Activated naive CD8-positive, alpha-beta T cell treated with anti-CD3 and anti-CD28 coated beads, Interleukin-2, amount 50 U/mL, for 24 hours (primary cell): ENCODE results near the gene ZMYM2.
A peak's percentile ranks its signal among the peaks of the same experiment; 100 is the strongest.

Experiments
- ATAC-seq: fragments of 150-1000 bp; cut with Tn5 transposase; one replicate; pipeline ENCODE4 v1.10.0; 2021
- DNase-seq: peaks from one replicate; pipeline ENCODE4 v3.0.0; 2021
- H3K27ac Mint-ChIP-seq: one replicate; pipeline ENCODE4 v1.8.0; 2021; ENCODE audit warnings: mild to moderate bottlenecking, mixed read lengths
- H3K27me3 Mint-ChIP-seq: one replicate; pipeline ENCODE4 v1.8.0; 2021; ENCODE audit warnings: mixed read lengths
- H3K36me3 Mint-ChIP-seq: one replicate; pipeline ENCODE4 v1.8.0; 2021; ENCODE audit warnings: low read depth, mixed read lengths
- H3K4me1 Mint-ChIP-seq: one replicate; pipeline ENCODE4 v1.8.0; 2021; ENCODE audit warnings: mixed read lengths
- H3K4me3 Mint-ChIP-seq: one replicate; pipeline ENCODE4 v1.8.0; 2021; ENCODE audit warnings: mild to moderate bottlenecking, moderate library complexity, mixed read lengths
- H3K9me3 Mint-ChIP-seq: one replicate; pipeline ENCODE4 v1.8.0; 2021; ENCODE audit warnings: mixed read lengths

ZMYM2 gene

GRCh38 chr13:20125129-20125782 lies 166.7 kb downstream of the ZMYM2 start:
- Mint-ChIP-seq H3K27me3 (peaks cover 31% of the 10 kb centered on the region), H3K27ac (no peak overlapping the region), H3K4me3 (no peak overlapping the region), H3K4me1 (peaks cover 10% of the 10 kb centered on the region), H3K36me3 (no peaks in the 10 kb centered on the region), H3K9me3 (no peaks in the 10 kb centered on the region)
- no peak for ATAC-seq
- no peak for DNase-seq

GRCh38 chr13:20125783-20126165 lies 167.2 kb downstream of the ZMYM2 start:
- H3K4me1 Mint-ChIP-seq = peaks cover 6% of the 10 kb centered on the region
- H3K27me3 Mint-ChIP-seq = peaks cover 31% of the 10 kb centered on the region
- no peak for DNase-seq
- no peaks in the 10 kb centered on the region for H3K9me3 Mint-ChIP-seq
- ATAC-seq = no peak
- no peak overlapping the region for H3K27ac Mint-ChIP-seq
- H3K36me3 Mint-ChIP-seq = no peaks in the 10 kb centered on the region
- H3K4me3 Mint-ChIP-seq = no peak overlapping the region

GRCh38 chr13:20126541-20127261 lies 168.2 kb downstream of the ZMYM2 start:
- H3K4me3 Mint-ChIP-seq = no peak overlapping the region
- H3K27ac Mint-ChIP-seq = no peak overlapping the region
- H3K27me3 Mint-ChIP-seq = peaks cover 31% of the 10 kb centered on the region
- H3K36me3 Mint-ChIP-seq = no peaks in the 10 kb centered on the region
- DNase-seq = no peak
- H3K9me3 Mint-ChIP-seq = no peaks in the 10 kb centered on the region
- no peak for ATAC-seq
- peaks cover 3% of the 10 kb centered on the region for H3K4me1 Mint-ChIP-seq

GRCh38 chr13:20127262-20127561 lies 168.7 kb downstream of the ZMYM2 start:
- Mint-ChIP-seq H3K4me3 (peak overlapping the region; percentile 52), H3K9me3 (no peaks in the 10 kb centered on the region), H3K27ac (no peak overlapping the region), H3K4me1 (peaks cover 3% of the 10 kb centered on the region), H3K27me3 (peaks cover 34% of the 10 kb centered on the region), H3K36me3 (no peaks in the 10 kb centered on the region)
- DNase-seq (no peak), ATAC-seq (no peak)

- peaks cover 3% of the 10 kb centered on the region for H3K4me1 Mint-ChIP-seq
- ATAC-seq = peak; percentile 56
- no peaks in the 10 kb centered on the region for H3K9me3 Mint-ChIP-seq
- peak overlapping the region; percentile 52 for H3K4me3 Mint-ChIP-seq
- H3K36me3 Mint-ChIP-seq = no peaks in the 10 kb centered on the region
- H3K27ac Mint-ChIP-seq = no peak overlapping the region
- DNase-seq = peak; percentile 56
- peaks cover 37% of the 10 kb centered on the region for H3K27me3 Mint-ChIP-seq
Observed at GRCh38 chr13:20127562-20128458, 169.3 kb downstream of the ZMYM2 start.

- Mint-ChIP-seq H3K4me3 (peak overlapping the region; percentile 19), H3K27me3 (peaks cover 42% of the 10 kb centered on the region), H3K9me3 (no peaks in the 10 kb centered on the region), H3K4me1 (peaks cover 3% of the 10 kb centered on the region), H3K27ac (no peak overlapping the region), H3K36me3 (no peaks in the 10 kb centered on the region)
- DNase-seq (no peak), ATAC-seq (no peak)
Observed at GRCh38 chr13:20128459-20128931, 170.0 kb downstream of the ZMYM2 start.

- H3K9me3 Mint-ChIP-seq = no peaks in the 10 kb centered on the region
- H3K36me3 Mint-ChIP-seq = no peaks in the 10 kb centered on the region
- H3K27ac Mint-ChIP-seq = no peak overlapping the region
- no peak for DNase-seq
- no peak for ATAC-seq
- H3K4me3 Mint-ChIP-seq = no peak overlapping the region
- H3K4me1 Mint-ChIP-seq = peaks cover 3% of the 10 kb centered on the region
- H3K27me3 Mint-ChIP-seq = peaks cover 43% of the 10 kb centered on the region
Observed at GRCh38 chr13:20129076-20129475, 170.5 kb downstream of the ZMYM2 start.

GRCh38 chr13:20130012-20130411 lies 171.5 kb downstream of the ZMYM2 start:
- Mint-ChIP-seq H3K27ac (no peak overlapping the region), H3K27me3 (peaks cover 37% of the 10 kb centered on the region), H3K36me3 (no peaks in the 10 kb centered on the region), H3K4me1 (peaks cover 3% of the 10 kb centered on the region), H3K4me3 (no peak overlapping the region), H3K9me3 (no peaks in the 10 kb centered on the region)
- ATAC-seq (no peak), DNase-seq (no peak)

- peaks cover 3% of the 10 kb centered on the region for H3K4me1 Mint-ChIP-seq
Observed at GRCh38 chr13:20130652-20131051, 172.1 kb downstream of the ZMYM2 start.

GRCh38 chr13:20131057-20131832 lies 172.7 kb downstream of the ZMYM2 start:
- H3K9me3 Mint-ChIP-seq = no peaks in the 10 kb centered on the region
- H3K4me1 Mint-ChIP-seq = peaks cover 3% of the 10 kb centered on the region
- no peak overlapping the region for H3K27ac Mint-ChIP-seq
- ATAC-seq (no peak), DNase-seq (no peak)
- no peaks in the 10 kb centered on the region for H3K36me3 Mint-ChIP-seq
- H3K4me3 Mint-ChIP-seq = no peak overlapping the region
- peaks cover 29% of the 10 kb centered on the region for H3K27me3 Mint-ChIP-seq

More at GRCh38 chr13:20130652-20131051, 172.1 kb downstream of the ZMYM2 start:
- DNase-seq (no peak), ATAC-seq (no peak)
- no peak overlapping the region for H3K4me3 Mint-ChIP-seq
- no peaks in the 10 kb centered on the region for H3K9me3 Mint-ChIP-seq
- no peak overlapping the region for H3K27ac Mint-ChIP-seq
- peaks cover 35% of the 10 kb centered on the region for H3K27me3 Mint-ChIP-seq
- H3K36me3 Mint-ChIP-seq = no peaks in the 10 kb centered on the region

GRCh38 chr13:20132052-20132634 lies 173.6 kb downstream of the ZMYM2 start:
- Mint-ChIP-seq H3K4me3 (no peak overlapping the region), H3K4me1 (peaks cover 6% of the 10 kb centered on the region), H3K27ac (no peak overlapping the region), H3K36me3 (no peaks in the 10 kb centered on the region), H3K9me3 (no peaks in the 10 kb centered on the region), H3K27me3 (peaks cover 33% of the 10 kb centered on the region)
- DNase-seq = no peak
- no peak for ATAC-seq

GRCh38 chr13:20134732-20135131 lies 176.2 kb downstream of the ZMYM2 start:
- ATAC-seq (no peak), DNase-seq (no peak)
- Mint-ChIP-seq H3K9me3 (no peaks in the 10 kb centered on the region), H3K4me3 (no peak overlapping the region), H3K36me3 (no peaks in the 10 kb centered on the region), H3K27me3 (peaks cover 42% of the 10 kb centered on the region), H3K4me1 (peaks cover 3% of the 10 kb centered on the region), H3K27ac (no peak overlapping the region)

- ATAC-seq = peak; percentile 71
- Mint-ChIP-seq H3K36me3 (no peaks in the 10 kb centered on the region), H3K27me3 (peaks cover 58% of the 10 kb centered on the region), H3K4me3 (no peak overlapping the region), H3K9me3 (no peaks in the 10 kb centered on the region), H3K27ac (no peak overlapping the region), H3K4me1 (peaks cover 4% of the 10 kb centered on the region)
- peak; percentile 60 for DNase-seq
Observed at GRCh38 chr13:20136781-20137703, 178.5 kb downstream of the ZMYM2 start.
